GM12891 (cell line): ENCODE measurements around the gene MYH6.

Experiments
- DNase-seq: peaks from one replicate; pipeline ENCODE4 v3.0.0; 2011; ENCODE audit warnings: low spot score; ENCODE audit not compliant: insufficient read length
- FAIRE-seq: peaks from 2 replicates; lab custom pipeline; 2011; peaks lifted over from hg19 to GRCh38; lab: Jason Lieb, UNC
- PAX5 ChIP-seq: IDR thresholded peaks from 2 replicates; pipeline ENCODE4 v1.6.1; 2011; ENCODE audit warnings: low read length, moderate library complexity, mild to moderate bottlenecking; ENCODE audit not compliant: insufficient read depth, severe bottlenecking
- POLR2A ChIP-seq: IDR thresholded peaks from 2 replicates; pipeline ENCODE4 v1.6.1; 2011; ENCODE audit warnings: low read depth, low read length, control low read depth
- POLR2AphosphoS5 ChIP-seq: IDR thresholded peaks from 2 replicates; pipeline ENCODE4 v1.6.1; 2011; ENCODE audit warnings: low read depth, low read length, control low read depth
- POU2F2 ChIP-seq: IDR thresholded peaks from 2 replicates; pipeline ENCODE4 v1.6.1; 2011; ENCODE audit warnings: low read depth, mild to moderate bottlenecking, control low read depth, low read length, moderate library complexity
- SPI1 ChIP-seq: IDR thresholded peaks from 2 replicates; pipeline ENCODE4 v1.6.1; 2011; ENCODE audit warnings: low read depth, low read length, control low read depth
- TAF1 ChIP-seq: IDR thresholded peaks from 2 replicates; pipeline ENCODE4 v1.6.1; 2011; ENCODE audit warnings: low read depth, low read length, control low read depth

MYH6 gene

GRCh38 chr14:23358553-23359166, 49.4 kb downstream of the MYH6 start:
- DNase-seq (no peak), FAIRE-seq (no peak)
- no peak for TF ChIP-seq SPI1
- TF ChIP-seq POLR2AphosphoS5 = no peak
- TF ChIP-seq POU2F2 = no peak
- no peak for TF ChIP-seq POLR2A
- TF ChIP-seq TAF1 = no peak
- TF ChIP-seq PAX5 = no peak

- TF ChIP-seq SPI1 (no peak), TAF1 (no peak), POU2F2 (no peak), POLR2AphosphoS5 (no peak), PAX5 (no peak), POLR2A (no peak)
- FAIRE-seq (no peak), DNase-seq (no peak)
Observed at GRCh38 chr14:23358042-23358441, 50.0 kb downstream of the MYH6 start.

- DNase-seq (no peak), FAIRE-seq (no peak)
- no peak for TF ChIP-seq TAF1
Observed at GRCh38 chr14:23357261-23357660, 50.8 kb downstream of the MYH6 start.

DNA sequence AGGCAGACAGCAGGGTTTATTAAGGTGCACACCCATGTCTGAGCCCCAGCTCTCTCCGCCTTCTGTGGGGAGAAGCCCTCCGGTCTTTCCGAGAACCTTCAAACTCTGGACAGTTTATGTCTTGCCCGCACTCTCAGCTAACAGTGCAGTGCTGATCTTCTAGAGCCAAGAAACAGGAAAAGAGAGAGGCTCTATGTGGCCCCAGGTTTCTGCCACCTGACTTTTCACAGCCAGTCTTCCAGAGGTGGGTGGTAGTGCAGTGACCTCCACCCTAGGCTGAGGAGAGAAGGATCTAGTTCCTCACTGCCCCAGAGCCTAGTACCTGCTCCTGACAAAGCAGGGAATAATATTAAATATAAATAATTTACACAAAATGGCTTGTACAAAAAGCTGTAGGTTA, 51.4 kb downstream of the MYH6 start:
- FAIRE-seq = no peak

DNA sequence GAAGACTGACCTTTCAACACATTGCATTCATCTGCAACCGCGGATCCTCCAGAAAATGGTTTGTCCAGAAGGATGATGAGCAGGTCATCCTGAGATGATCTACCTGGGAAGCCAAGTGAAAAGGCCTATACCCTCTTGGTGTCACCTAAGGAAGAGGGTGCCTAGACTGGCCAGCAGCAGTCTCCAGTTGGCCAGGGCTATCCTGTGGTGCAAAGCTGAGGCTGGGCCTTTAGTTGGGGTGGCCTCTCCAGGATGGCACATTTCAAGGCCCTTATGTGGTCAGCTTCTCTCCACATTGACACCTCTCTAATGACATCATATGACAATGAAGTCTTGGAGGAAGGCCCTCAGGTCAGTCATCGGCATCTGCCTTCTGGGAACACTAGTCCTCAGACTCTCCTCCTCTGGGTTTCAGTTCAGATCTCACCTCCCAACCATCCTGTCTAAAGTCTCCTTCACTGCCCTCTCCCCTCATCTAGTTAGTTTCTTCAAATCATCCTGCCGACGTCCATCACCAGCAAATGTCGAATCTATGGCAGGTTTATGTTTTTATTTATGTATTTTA, 52.1 kb downstream of the MYH6 start:
- no peak for FAIRE-seq
- no peak for TF ChIP-seq SPI1
- TF ChIP-seq PAX5 = no peak
- no peak for TF ChIP-seq POLR2A
- no peak for TF ChIP-seq POU2F2
- TF ChIP-seq POLR2AphosphoS5 = no peak
- no peak for TF ChIP-seq TAF1
- no peak for DNase-seq

More for the DNA sequence above, 51.4 kb downstream of the MYH6 start:
- no peak for DNase-seq
- TF ChIP-seq TAF1 (no peak), POU2F2 (no peak), POLR2AphosphoS5 (no peak), POLR2A (no peak), SPI1 (no peak), PAX5 (no peak)

GRCh38 chr14:23354990-23355389, 53.1 kb downstream of the MYH6 start:
- no peak for TF ChIP-seq PAX5
- no peak for TF ChIP-seq TAF1
- no peak for TF ChIP-seq POLR2AphosphoS5
- no peak for TF ChIP-seq POU2F2
- no peak for TF ChIP-seq POLR2A
- DNase-seq (no peak), FAIRE-seq (no peak)

GRCh38 chr14:23353433-23353780, 54.7 kb downstream of the MYH6 start:
- TF ChIP-seq POU2F2 = no peak
- no peak for TF ChIP-seq POLR2A
- TF ChIP-seq PAX5 = no peak
- no peak for TF ChIP-seq SPI1
- no peak for TF ChIP-seq TAF1
- TF ChIP-seq POLR2AphosphoS5 = no peak
- DNase-seq = no peak

DNA sequence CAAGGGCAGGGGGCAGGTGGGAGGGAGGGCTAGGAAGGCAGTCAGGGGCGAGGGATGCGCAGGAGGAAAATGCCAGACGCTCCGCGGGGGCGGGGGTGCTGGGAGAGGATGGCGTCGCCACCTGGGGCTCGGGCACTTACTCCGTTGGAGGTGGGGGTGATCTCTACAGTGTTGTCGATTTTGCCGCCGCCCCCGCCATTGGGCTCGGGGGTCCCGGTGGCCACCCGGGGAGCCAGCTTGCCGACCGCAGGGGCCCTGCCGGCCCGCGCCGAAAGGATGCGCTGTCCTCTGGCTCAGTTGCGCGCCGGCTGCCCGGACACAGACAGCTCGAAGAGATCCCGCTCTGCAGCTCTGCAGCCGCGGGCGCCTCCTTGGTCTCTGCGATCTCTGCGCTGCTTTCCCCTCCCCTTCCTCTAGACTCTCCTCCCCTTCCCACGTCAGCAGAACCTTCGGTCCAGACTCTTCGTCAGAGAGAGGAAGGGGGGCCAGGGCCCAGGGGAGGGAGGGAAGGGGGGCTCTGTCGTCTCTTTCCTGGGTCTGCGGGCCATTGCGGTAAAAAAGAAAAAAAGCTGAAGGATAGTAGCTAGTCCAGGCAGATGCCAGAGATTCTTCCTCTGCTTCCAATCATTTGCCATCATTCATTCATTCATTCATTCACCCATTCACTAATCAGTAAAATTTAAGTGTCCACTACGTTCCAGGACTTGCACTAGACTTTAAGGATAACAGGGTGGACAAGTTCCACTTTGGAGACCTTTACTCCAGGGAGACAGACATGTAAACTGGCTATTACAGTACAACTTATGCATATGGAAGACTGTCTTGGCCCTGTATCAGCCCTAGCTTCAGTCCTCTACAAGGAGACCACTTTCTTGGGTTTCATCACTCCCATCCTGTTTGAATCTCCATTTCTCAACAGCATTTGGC, 55.3 kb downstream of the MYH6 start, which contains the start of gene SLC22A17:
Gene SLC22A17, minus strand, starts transcription at position 382 of the 927 bp plus-strand sequence.
- no peak for TF ChIP-seq SPI1
- TF ChIP-seq POLR2AphosphoS5 = no peak
- no peak for TF ChIP-seq PAX5
- TF ChIP-seq POU2F2 = no peak
- no peak for TF ChIP-seq POLR2A
- TF ChIP-seq TAF1 = no peak
- no peak for DNase-seq
- FAIRE-seq = no peak

More at GRCh38 chr14:23353433-23353780, 54.7 kb downstream of the MYH6 start:
- FAIRE-seq = no peak

DNA sequence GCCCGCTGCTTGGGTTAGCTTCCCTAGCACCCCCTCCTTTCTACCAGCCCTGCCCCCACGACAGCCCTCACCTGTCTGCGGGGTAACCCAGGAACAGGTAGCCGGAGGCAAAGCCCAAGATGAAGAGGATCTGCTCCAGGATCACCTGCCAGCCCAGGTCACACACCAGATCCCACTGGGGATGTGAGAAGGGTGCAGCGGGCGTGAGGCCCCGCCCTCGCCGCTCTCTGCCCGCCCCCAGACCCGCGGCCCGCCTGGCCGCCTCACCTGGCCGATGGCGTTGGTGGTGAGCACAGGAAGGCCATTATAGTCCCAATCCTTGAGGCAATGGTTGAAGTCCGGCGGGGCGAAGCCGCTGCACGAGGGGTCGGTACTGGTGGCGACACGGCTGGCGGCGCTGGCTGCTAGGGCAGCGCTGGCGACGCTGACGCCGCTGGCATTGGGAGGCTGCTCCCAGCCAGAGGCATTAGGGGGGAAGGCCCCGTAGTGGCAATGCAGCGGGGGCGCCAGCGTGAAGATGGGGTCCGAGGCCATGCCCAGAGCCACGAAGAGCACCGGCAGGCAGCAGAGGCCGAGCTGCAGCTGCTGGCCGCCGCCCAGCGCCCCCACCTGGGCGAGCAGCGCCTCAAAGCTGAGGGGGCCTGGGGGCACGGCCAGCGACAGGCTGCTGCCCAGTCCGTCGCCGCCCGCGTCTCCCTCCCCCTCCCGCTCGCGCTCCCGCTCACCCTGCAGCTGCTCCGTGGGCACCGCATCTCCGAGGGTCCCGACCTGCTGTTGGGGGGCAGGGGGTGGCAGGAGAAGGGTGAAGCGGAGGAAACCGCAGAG, 56.2 kb downstream of the MYH6 start:
- FAIRE-seq = no peak
- TF ChIP-seq POLR2AphosphoS5 (no peak), POU2F2 (no peak), POLR2A (no peak), PAX5 (no peak), SPI1 (no peak), TAF1 (no peak)
- DNase-seq = no peak

- no peak for DNase-seq
- TF ChIP-seq POU2F2 (no peak), POLR2AphosphoS5 (no peak), POLR2A (no peak), SPI1 (no peak), TAF1 (no peak), PAX5 (no peak)
- no peak for FAIRE-seq
Observed at GRCh38 chr14:23349156-23349845, 58.8 kb downstream of the MYH6 start.
